ENCODE results near the gene KCMF1.

Gene KCMF1

GRCh38 chr2:84965192-84965516, 5.8 kb upstream of the KCMF1 start:
- Histone ChIP-seq H2AFZ (ENCODE audit: low read depth) (no peak overlapping the region), H3K27me3 (ENCODE audit: insufficient read depth, low read depth) (no peaks in the 10 kb centered on the region), H3K9ac (no peak overlapping the region), H3K4me2 (no peak overlapping the region), H3K36me3 (ENCODE audit: insufficient read depth) (peaks cover 9% of the 10 kb centered on the region; the same call in 1 of the 2 replicates), H3K4me1 (ENCODE audit: low read depth, poor library complexity, severe bottlenecking) (peaks cover 44% of the 10 kb centered on the region), H4K20me1 (ENCODE audit: insufficient read depth) (no peaks in the 10 kb centered on the region), H3K4me3 (IDR thresholded peaks at IDR 0.05; ENCODE audit: insufficient read depth, low read depth, low read length) (no peak overlapping the region), H3K27ac (no peak overlapping the region), H3K79me2 (ENCODE audit: insufficient read depth, low read depth) (peaks cover 46% of the 10 kb centered on the region)
- TF ChIP-seq CTCF (conservative IDR thresholded peaks at IDR 0.05; ENCODE audit: low read depth, low read length) = no peak

- H3K9ac ChIP-seq = no peak overlapping the region
- no peak overlapping the region for H2AFZ ChIP-seq (ENCODE audit: low read depth)
- H3K36me3 ChIP-seq (ENCODE audit: insufficient read depth) = peaks cover 9% of the 10 kb centered on the region; the same call in 1 of the 2 replicates
- H3K4me3 ChIP-seq (IDR thresholded peaks at IDR 0.05; ENCODE audit: insufficient read depth, low read depth, low read length) = no peak overlapping the region
- H3K27me3 ChIP-seq (ENCODE audit: insufficient read depth, low read depth) = no peaks in the 10 kb centered on the region
- no peaks in the 10 kb centered on the region for H4K20me1 ChIP-seq (ENCODE audit: insufficient read depth)
- H3K4me1 ChIP-seq (ENCODE audit: low read depth, poor library complexity, severe bottlenecking) = peaks cover 37% of the 10 kb centered on the region
- TF ChIP-seq CTCF (conservative IDR thresholded peaks at IDR 0.05; ENCODE audit: low read depth, low read length) = no peak
- no peak overlapping the region for H3K27ac ChIP-seq
- no peak overlapping the region for H3K4me2 ChIP-seq
- H3K79me2 ChIP-seq (ENCODE audit: insufficient read depth, low read depth) = peaks cover 49% of the 10 kb centered on the region
Measured at GRCh38 chr2:84965827-84966226, 5.1 kb upstream of the KCMF1 start.

- no peak overlapping the region for H2AFZ ChIP-seq (ENCODE audit: low read depth)
- no peak overlapping the region for H3K4me3 ChIP-seq (IDR thresholded peaks at IDR 0.05; ENCODE audit: insufficient read depth, low read depth, low read length)
- peaks cover 49% of the 10 kb centered on the region for H3K79me2 ChIP-seq (ENCODE audit: insufficient read depth, low read depth)
- no peaks in the 10 kb centered on the region for H4K20me1 ChIP-seq (ENCODE audit: insufficient read depth)
- peaks cover 29% of the 10 kb centered on the region for H3K4me1 ChIP-seq (ENCODE audit: low read depth, poor library complexity, severe bottlenecking)
- peaks cover 9% of the 10 kb centered on the region; the same call in 1 of the 2 replicates for H3K36me3 ChIP-seq (ENCODE audit: insufficient read depth)
- no peak overlapping the region for H3K9ac ChIP-seq
- no peaks in the 10 kb centered on the region for H3K27me3 ChIP-seq (ENCODE audit: insufficient read depth, low read depth)
- no peak overlapping the region for H3K27ac ChIP-seq
- TF ChIP-seq CTCF (conservative IDR thresholded peaks at IDR 0.05; ENCODE audit: low read depth, low read length) = no peak
- H3K4me2 ChIP-seq = no peak overlapping the region
Measured at GRCh38 chr2:84966731-84967130, 4.2 kb upstream of the KCMF1 start.

DNA sequence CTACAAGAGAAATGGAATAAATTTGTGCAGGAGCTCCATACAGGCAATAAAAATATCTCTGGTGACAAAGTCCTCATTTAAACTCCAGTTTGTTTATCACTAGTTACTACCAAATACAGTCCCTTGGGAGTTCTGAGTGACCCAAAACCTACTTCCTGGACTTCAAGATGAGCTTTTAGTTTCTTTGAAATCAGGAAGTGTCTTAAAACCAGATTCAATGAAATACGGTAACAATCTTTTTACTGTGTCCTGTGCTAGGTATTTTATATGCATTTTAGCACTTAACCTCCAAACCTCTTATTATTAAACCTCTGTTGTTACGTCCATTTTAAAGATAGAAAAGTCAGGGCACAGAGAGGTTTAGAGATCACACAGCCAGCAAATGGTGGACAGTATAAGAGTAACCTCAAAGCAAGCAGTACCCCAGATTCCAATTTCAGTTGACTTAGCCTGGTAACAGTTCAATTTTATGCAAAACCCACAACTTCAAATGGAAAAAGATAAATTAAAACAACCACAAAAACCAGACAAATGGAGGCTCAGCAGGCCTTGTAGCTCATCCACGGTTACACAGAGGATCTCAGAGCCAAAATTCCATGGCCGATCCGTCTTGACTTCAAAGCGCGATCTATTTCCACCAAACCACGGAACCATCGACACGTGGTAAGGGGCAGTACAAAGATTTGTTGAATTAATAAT, 1.3 kb upstream of the KCMF1 start:
- Histone ChIP-seq H2AFZ (ENCODE audit: low read depth) (peak overlapping the region; percentile 47), H3K4me2 (peak overlapping the region; percentile 72), H3K9ac (peak overlapping the region; percentile 92), H3K4me3 (IDR thresholded peaks at IDR 0.05; ENCODE audit: insufficient read depth, low read depth, low read length) (peak overlapping the region; percentile 92), H3K27ac (peak overlapping the region; percentile 98), H3K4me1 (ENCODE audit: low read depth, poor library complexity, severe bottlenecking) (peaks cover 30% of the 10 kb centered on the region), H4K20me1 (ENCODE audit: insufficient read depth) (peaks cover 6% of the 10 kb centered on the region), H3K36me3 (ENCODE audit: insufficient read depth) (peaks cover 6% of the 10 kb centered on the region; the same call in 1 of the 2 replicates), H3K27me3 (ENCODE audit: insufficient read depth, low read depth) (no peaks in the 10 kb centered on the region), H3K79me2 (ENCODE audit: insufficient read depth, low read depth) (peaks cover 76% of the 10 kb centered on the region)
- no peak; the same call in 1 of the 2 replicates for TF ChIP-seq CTCF (conservative IDR thresholded peaks at IDR 0.05; ENCODE audit: low read depth, low read length)

Data from KMS-11 (cell line).